ENCODE data around the gene ASIC5.

Gene ASIC5

GRCh38 chr4:155837203-155837796 is 28.8 kb downstream of the ASIC5 start:
- Mint-ChIP-seq H3K36me3 (no peaks in the 10 kb centered on the region), H3K27ac (no peak overlapping the region), H3K4me3 (no peak overlapping the region), H3K4me1 (no peaks in the 10 kb centered on the region), H3K9me3 (no peaks in the 10 kb centered on the region), H3K27me3 (peaks cover 7% of the 10 kb centered on the region)

- no peaks in the 10 kb centered on the region for H3K9me3 Mint-ChIP-seq
- peaks cover 7% of the 10 kb centered on the region for H3K27me3 Mint-ChIP-seq
- H3K36me3 Mint-ChIP-seq = no peaks in the 10 kb centered on the region
- H3K4me3 Mint-ChIP-seq = no peak overlapping the region
- no peaks in the 10 kb centered on the region for H3K4me1 Mint-ChIP-seq
- no peak overlapping the region for H3K27ac Mint-ChIP-seq
Observed at GRCh38 chr4:155832664-155833063, 33.4 kb downstream of the ASIC5 start.

GRCh38 chr4:155828628-155829027 is 37.4 kb downstream of the ASIC5 start:
- H3K27me3 Mint-ChIP-seq = peaks cover 7% of the 10 kb centered on the region
- H3K4me3 Mint-ChIP-seq = no peak overlapping the region
- H3K9me3 Mint-ChIP-seq = no peaks in the 10 kb centered on the region

GRCh38 chr4:155822572-155822971 is 43.5 kb downstream of the ASIC5 start:
- H3K9me3 Mint-ChIP-seq = no peaks in the 10 kb centered on the region
- H3K27me3 Mint-ChIP-seq = peaks cover 6% of the 10 kb centered on the region

More at GRCh38 chr4:155828628-155829027, 37.4 kb downstream of the ASIC5 start:
- no peaks in the 10 kb centered on the region for H3K4me1 Mint-ChIP-seq
- H3K36me3 Mint-ChIP-seq = no peaks in the 10 kb centered on the region
- no peak overlapping the region for H3K27ac Mint-ChIP-seq

GRCh38 chr4:155820887-155821518 is 45.1 kb downstream of the ASIC5 start:
- no peaks in the 10 kb centered on the region for H3K9me3 Mint-ChIP-seq
- no peak overlapping the region for H3K4me3 Mint-ChIP-seq
- no peaks in the 10 kb centered on the region for H3K36me3 Mint-ChIP-seq
- H3K27me3 Mint-ChIP-seq = peaks cover 6% of the 10 kb centered on the region
- H3K27ac Mint-ChIP-seq = no peak overlapping the region
- H3K4me1 Mint-ChIP-seq = no peaks in the 10 kb centered on the region

More at GRCh38 chr4:155822572-155822971, 43.5 kb downstream of the ASIC5 start:
- Mint-ChIP-seq H3K4me3 (no peak overlapping the region), H3K4me1 (no peaks in the 10 kb centered on the region), H3K36me3 (no peaks in the 10 kb centered on the region), H3K27ac (no peak overlapping the region)

GRCh38 chr4:155819066-155819465 is 47.0 kb downstream of the ASIC5 start:
- Mint-ChIP-seq H3K4me1 (no peaks in the 10 kb centered on the region), H3K36me3 (no peaks in the 10 kb centered on the region), H3K27ac (no peak overlapping the region), H3K4me3 (no peak overlapping the region), H3K9me3 (no peaks in the 10 kb centered on the region), H3K27me3 (peaks cover 2% of the 10 kb centered on the region)

- Mint-ChIP-seq H3K4me3 (no peak overlapping the region), H3K9me3 (no peaks in the 10 kb centered on the region), H3K27ac (no peak overlapping the region), H3K36me3 (no peaks in the 10 kb centered on the region), H3K27me3 (peaks cover 2% of the 10 kb centered on the region), H3K4me1 (no peaks in the 10 kb centered on the region)
Observed at GRCh38 chr4:155818639-155819038, 47.4 kb downstream of the ASIC5 start.

- Mint-ChIP-seq H3K27ac (no peak overlapping the region), H3K27me3 (no peaks in the 10 kb centered on the region), H3K4me3 (no peak overlapping the region), H3K4me1 (no peaks in the 10 kb centered on the region), H3K9me3 (no peaks in the 10 kb centered on the region), H3K36me3 (no peaks in the 10 kb centered on the region)
Observed at GRCh38 chr4:155811083-155811482, 55.0 kb downstream of the ASIC5 start.

- no peak overlapping the region for H3K4me3 Mint-ChIP-seq
- no peaks in the 10 kb centered on the region for H3K4me1 Mint-ChIP-seq
- no peak overlapping the region for H3K27ac Mint-ChIP-seq
- H3K36me3 Mint-ChIP-seq = no peaks in the 10 kb centered on the region
- H3K27me3 Mint-ChIP-seq = no peaks in the 10 kb centered on the region
- no peaks in the 10 kb centered on the region for H3K9me3 Mint-ChIP-seq
Observed at GRCh38 chr4:155809835-155810234, 56.2 kb downstream of the ASIC5 start.

- Mint-ChIP-seq H3K9me3 (no peaks in the 10 kb centered on the region), H3K4me1 (no peaks in the 10 kb centered on the region), H3K36me3 (no peaks in the 10 kb centered on the region), H3K27me3 (peaks cover 2% of the 10 kb centered on the region), H3K27ac (no peak overlapping the region), H3K4me3 (no peak overlapping the region)
Observed at GRCh38 chr4:155807021-155807420, 59.1 kb downstream of the ASIC5 start.

- Mint-ChIP-seq H3K27me3 (peaks cover 2% of the 10 kb centered on the region), H3K9me3 (no peaks in the 10 kb centered on the region), H3K36me3 (no peaks in the 10 kb centered on the region), H3K4me1 (no peaks in the 10 kb centered on the region), H3K27ac (no peak overlapping the region), H3K4me3 (no peak overlapping the region)
Observed at GRCh38 chr4:155805016-155805415, 61.1 kb downstream of the ASIC5 start.

GRCh38 chr4:155802190-155802959 is 63.7 kb downstream of the ASIC5 start:
- no peaks in the 10 kb centered on the region for H3K36me3 Mint-ChIP-seq

GRCh38 chr4:155800685-155801343 is 65.3 kb downstream of the ASIC5 start:
- no peak overlapping the region for H3K27ac Mint-ChIP-seq

More at GRCh38 chr4:155802190-155802959, 63.7 kb downstream of the ASIC5 start:
- Mint-ChIP-seq H3K27me3 (peaks cover 2% of the 10 kb centered on the region), H3K4me3 (no peak overlapping the region), H3K9me3 (no peaks in the 10 kb centered on the region), H3K27ac (no peak overlapping the region), H3K4me1 (no peaks in the 10 kb centered on the region)

GRCh38 chr4:155799794-155800123 is 66.3 kb downstream of the ASIC5 start:
- Mint-ChIP-seq H3K36me3 (no peaks in the 10 kb centered on the region), H3K9me3 (no peaks in the 10 kb centered on the region), H3K27me3 (peaks cover 2% of the 10 kb centered on the region), H3K4me1 (no peaks in the 10 kb centered on the region), H3K4me3 (no peak overlapping the region), H3K27ac (no peak overlapping the region)

More at GRCh38 chr4:155800685-155801343, 65.3 kb downstream of the ASIC5 start:
- Mint-ChIP-seq H3K9me3 (no peaks in the 10 kb centered on the region), H3K4me1 (no peaks in the 10 kb centered on the region), H3K36me3 (no peaks in the 10 kb centered on the region), H3K4me3 (no peak overlapping the region), H3K27me3 (peaks cover 2% of the 10 kb centered on the region)

GRCh38 chr4:155799116-155799793 is 66.8 kb downstream of the ASIC5 start:
- Mint-ChIP-seq H3K36me3 (no peaks in the 10 kb centered on the region), H3K4me1 (no peaks in the 10 kb centered on the region), H3K4me3 (no peak overlapping the region), H3K27ac (no peak overlapping the region), H3K27me3 (peaks cover 3% of the 10 kb centered on the region), H3K9me3 (no peaks in the 10 kb centered on the region)

Data from activated naive CD4-positive, alpha-beta T cell treated with anti-CD3 and anti-CD28 coated beads, Interleukin-2, amount 50 U/mL, for 24 hours (primary cell).